OCI-LY1 (cell line): ENCODE data around the gene OPTC.

Source experiments
- H2AFZ ChIP-seq: fragments of 200-600 bp; sonication (generic), shearing (Covaris generic); 2 replicates; pipeline ENCODE4 v1.6.0; 2014; ENCODE audit warnings: antibody characterized with exemption, mild to moderate bottlenecking, low read length
- H3F3A ChIP-seq: fragments of 200-600 bp; sonication (generic), shearing (Covaris generic); 2 replicates; pipeline ENCODE4 v1.6.0; 2014; ENCODE audit warnings: mild to moderate bottlenecking, antibody characterized with exemption, low read length, moderate library complexity; ENCODE audit not compliant: insufficient read depth
- H3K27ac ChIP-seq: fragments of 200-600 bp; sonication (generic); 2 replicates; pipeline ENCODE4 v1.5.1; 2014; ENCODE audit warnings: low read length, mixed run types, mild to moderate bottlenecking, low read depth; ENCODE audit not compliant: poor library complexity, severe bottlenecking
- H3K27me3 ChIP-seq: fragments of 200-600 bp; sonication (generic); 2 replicates; pipeline ENCODE4 v1.6.0; 2014; ENCODE audit warnings: antibody characterized with exemption, mild to moderate bottlenecking, low read length, moderate library complexity; ENCODE audit not compliant: insufficient read depth
- H3K36me3 ChIP-seq: fragments of 200-600 bp; sonication (generic); 2 replicates; pipeline ENCODE4 v1.6.1; 2014; ENCODE audit warnings: mild to moderate bottlenecking, antibody characterized with exemption, low read length, moderate library complexity, mixed read lengths; ENCODE audit not compliant: insufficient read depth
- H3K4me1 ChIP-seq: fragments of 200-600 bp; sonication (generic); 2 replicates; pipeline ENCODE4 v1.5.1; 2014; ENCODE audit warnings: mild to moderate bottlenecking, low read length, moderate library complexity; ENCODE audit not compliant: insufficient read depth, severe bottlenecking
- H3K4me2 ChIP-seq: fragments of 200-600 bp; sonication (generic), shearing (Covaris generic); 2 replicates; pipeline ENCODE4 v1.6.1; 2014; ENCODE audit warnings: low read length
- H3K4me3 ChIP-seq: fragments of 200-600 bp; sonication (generic); 2 replicates; pipeline ENCODE4 v1.5.1; 2014; ENCODE audit warnings: low read length, low read depth, mild to moderate bottlenecking, mixed read lengths; ENCODE audit not compliant: poor library complexity, severe bottlenecking
- H3K79me2 ChIP-seq: fragments of 200-600 bp; shearing (Covaris generic); 2 replicates; pipeline ENCODE4 v1.6.1; 2016; ENCODE audit warnings: mixed run types, low read length, mixed read lengths; ENCODE audit not compliant: insufficient read depth
- H3K9ac ChIP-seq: fragments of 200-600 bp; sonication (generic), shearing (Covaris generic); 2 replicates; pipeline ENCODE4 v1.6.1; 2014; ENCODE audit warnings: mild to moderate bottlenecking, low read length, mixed read lengths
- H3K9me2 ChIP-seq: fragments of 200-600 bp; sonication (generic), shearing (Covaris generic); 2 replicates; pipeline ENCODE4 v1.6.1; 2014; ENCODE audit warnings: low read depth, mild to moderate bottlenecking, low read length, mixed read lengths
- H3K9me3 ChIP-seq: fragments of 200-600 bp; shearing (Covaris generic); 2 replicates; pipeline ENCODE4 v1.6.1; 2014; ENCODE audit warnings: low read length, mixed read lengths
- H4K20me1 ChIP-seq: fragments of 200-600 bp; sonication (generic), shearing (Covaris generic); 2 replicates; pipeline ENCODE4 v1.6.0; 2016; ENCODE audit warnings: mild to moderate bottlenecking, low read length; ENCODE audit not compliant: insufficient read depth
- CTCF ChIP-seq: fragments of 200-600 bp; sonication (generic), shearing (Covaris generic); IDR thresholded peaks from 2 replicates; pipeline ENCODE4 v1.5.1; 2017; ENCODE audit warnings: mild to moderate bottlenecking, antibody characterized with exemption, low read length, moderate library complexity, mixed read lengths
- EZH2 ChIP-seq: fragments of 200-600 bp; sonication (generic), shearing (Covaris generic); IDR thresholded peaks from 2 replicates; pipeline ENCODE4 v1.8.0; 2017; ENCODE audit warnings: borderline replicate concordance, mixed run types, mild to moderate bottlenecking, antibody characterized with exemption, low read length, moderate library complexity, mixed read lengths

Gene OPTC

GRCh38 chr1:203555511-203556046 is 61.6 kb downstream of the OPTC start:
- Histone ChIP-seq H3F3A (no peaks in the 10 kb centered on the region), H3K27ac (no peak overlapping the region), H3K36me3 (no peaks in the 10 kb centered on the region), H3K9me3 (no peaks in the 10 kb centered on the region), H3K9ac (no peak overlapping the region), H3K27me3 (no peaks in the 10 kb centered on the region), H3K4me3 (no peak overlapping the region), H3K4me1 (no peaks in the 10 kb centered on the region), H4K20me1 (no peaks in the 10 kb centered on the region), H3K9me2 (no peaks in the 10 kb centered on the region), H3K4me2 (no peak overlapping the region), H3K79me2 (no peaks in the 10 kb centered on the region), H2AFZ (no peak overlapping the region)
- no peak for TF ChIP-seq EZH2
- no peak for TF ChIP-seq CTCF

- Histone ChIP-seq H3K4me2 (no peak overlapping the region), H3F3A (no peaks in the 10 kb centered on the region)
Observed at GRCh38 chr1:203556047-203556851, 62.3 kb downstream of the OPTC start.

GRCh38 chr1:203557390-203557789 is 63.4 kb downstream of the OPTC start:
- no peak overlapping the region for H3K4me2 ChIP-seq
- no peak overlapping the region for H2AFZ ChIP-seq
- TF ChIP-seq EZH2 (no peak), CTCF (no peak)
- no peaks in the 10 kb centered on the region for H3K36me3 ChIP-seq
- no peaks in the 10 kb centered on the region for H3F3A ChIP-seq
- no peaks in the 10 kb centered on the region for H4K20me1 ChIP-seq
- no peaks in the 10 kb centered on the region for H3K4me1 ChIP-seq
- no peaks in the 10 kb centered on the region for H3K79me2 ChIP-seq
- no peaks in the 10 kb centered on the region for H3K27me3 ChIP-seq
- H3K27ac ChIP-seq: no peak overlapping the region
- H3K4me3 ChIP-seq: no peak overlapping the region
- no peak overlapping the region for H3K9ac ChIP-seq
- H3K9me2 ChIP-seq: no peaks in the 10 kb centered on the region
- H3K9me3 ChIP-seq: no peaks in the 10 kb centered on the region

More at GRCh38 chr1:203556047-203556851, 62.3 kb downstream of the OPTC start:
- H3K9ac ChIP-seq: no peak overlapping the region
- no peak overlapping the region for H3K27ac ChIP-seq
- no peak overlapping the region for H2AFZ ChIP-seq
- no peaks in the 10 kb centered on the region for H3K79me2 ChIP-seq
- no peaks in the 10 kb centered on the region for H3K9me3 ChIP-seq
- no peaks in the 10 kb centered on the region for H3K9me2 ChIP-seq
- H3K27me3 ChIP-seq: no peaks in the 10 kb centered on the region
- H3K4me3 ChIP-seq: no peak overlapping the region
- no peak for TF ChIP-seq CTCF
- TF ChIP-seq EZH2: no peak
- H3K36me3 ChIP-seq: no peaks in the 10 kb centered on the region
- H4K20me1 ChIP-seq: no peaks in the 10 kb centered on the region
- no peaks in the 10 kb centered on the region for H3K4me1 ChIP-seq
